K562 (cell line): ENCODE results near the gene SBF1.

Experiments used
- ZBTB7A ChIP-seq: IDR thresholded peaks from 2 replicates; pipeline ENCODE4 v1.6.1; 2011; ENCODE audit warnings: low read depth, mild to moderate bottlenecking, low read length, moderate library complexity, borderline replicate concordance; ENCODE audit not compliant: control insufficient read depth
- ZNF586 ChIP-seq: fragments of 450-650 bp; formaldehyde crosslinking; conservative IDR thresholded peaks from 2 replicates; pipeline ENCODE4 v1.4.0; 2020; ENCODE audit warnings: mild to moderate bottlenecking, moderate library complexity
- TF ChIP-seq, protein P1 (sequence below): fragments of 250-450 bp; sonication (Bioruptor Pico); IDR thresholded peaks from 2 replicates; pipeline ENCODE4 v1.4.0; 2020; ENCODE audit warnings: mild to moderate bottlenecking, moderate library complexity

DNA sequence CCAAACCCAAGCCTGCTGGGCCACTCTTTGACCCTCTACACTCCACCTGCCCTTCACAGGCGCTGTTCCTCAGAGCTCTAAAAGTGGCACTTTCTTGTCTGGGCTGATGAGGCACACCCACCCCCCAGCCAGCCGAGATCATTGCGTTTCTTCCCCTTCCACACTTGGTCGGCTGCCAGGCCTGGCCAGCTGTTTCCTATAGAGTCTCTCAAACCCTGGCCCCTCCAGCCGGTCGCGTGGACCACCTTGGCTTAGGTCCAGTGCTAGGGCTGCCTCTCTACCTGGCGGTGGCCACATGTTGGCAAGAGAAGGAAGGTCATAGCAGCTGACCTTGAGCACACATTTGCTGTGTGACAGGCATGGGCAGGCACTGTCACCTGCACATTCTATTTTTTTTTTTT, 71.1 kb downstream of the SBF1 start:
- TF ChIP-seq, protein P1, sequence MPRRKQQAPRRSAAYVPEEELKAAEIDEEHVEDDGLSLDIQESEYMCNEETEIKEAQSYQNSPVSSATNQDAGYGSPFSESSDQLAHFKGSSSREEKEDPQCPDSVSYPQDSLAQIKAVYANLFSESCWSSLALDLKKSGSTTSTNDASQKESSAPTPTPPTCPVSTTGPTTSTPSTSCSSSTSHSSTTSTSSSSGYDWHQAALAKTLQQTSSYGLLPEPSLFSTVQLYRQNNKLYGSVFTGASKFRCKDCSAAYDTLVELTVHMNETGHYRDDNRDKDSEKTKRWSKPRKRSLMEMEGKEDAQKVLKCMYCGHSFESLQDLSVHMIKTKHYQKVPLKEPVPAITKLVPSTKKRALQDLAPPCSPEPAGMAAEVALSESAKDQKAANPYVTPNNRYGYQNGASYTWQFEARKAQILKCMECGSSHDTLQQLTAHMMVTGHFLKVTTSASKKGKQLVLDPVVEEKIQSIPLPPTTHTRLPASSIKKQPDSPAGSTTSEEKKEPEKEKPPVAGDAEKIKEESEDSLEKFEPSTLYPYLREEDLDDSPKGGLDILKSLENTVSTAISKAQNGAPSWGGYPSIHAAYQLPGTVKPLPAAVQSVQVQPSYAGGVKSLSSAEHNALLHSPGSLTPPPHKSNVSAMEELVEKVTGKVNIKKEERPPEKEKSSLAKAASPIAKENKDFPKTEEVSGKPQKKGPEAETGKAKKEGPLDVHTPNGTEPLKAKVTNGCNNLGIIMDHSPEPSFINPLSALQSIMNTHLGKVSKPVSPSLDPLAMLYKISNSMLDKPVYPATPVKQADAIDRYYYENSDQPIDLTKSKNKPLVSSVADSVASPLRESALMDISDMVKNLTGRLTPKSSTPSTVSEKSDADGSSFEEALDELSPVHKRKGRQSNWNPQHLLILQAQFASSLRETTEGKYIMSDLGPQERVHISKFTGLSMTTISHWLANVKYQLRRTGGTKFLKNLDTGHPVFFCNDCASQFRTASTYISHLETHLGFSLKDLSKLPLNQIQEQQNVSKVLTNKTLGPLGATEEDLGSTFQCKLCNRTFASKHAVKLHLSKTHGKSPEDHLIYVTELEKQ: no peak
- TF ChIP-seq ZBTB7A (no peak), ZNF586 (CRISPR knock-in tag) (no peak)
